ENCODE measurements around the gene GDPGP1. TPM values are rescaled to one million over a fixed set of nuclear protein-coding genes. Genes with fewer than 3 reads are reported as not detected.

Gene GDPGP1
- total RNA-seq, 4 donors from 2014 or later = 1.8 to 6.9 (median 4.3) TPM

DNA sequence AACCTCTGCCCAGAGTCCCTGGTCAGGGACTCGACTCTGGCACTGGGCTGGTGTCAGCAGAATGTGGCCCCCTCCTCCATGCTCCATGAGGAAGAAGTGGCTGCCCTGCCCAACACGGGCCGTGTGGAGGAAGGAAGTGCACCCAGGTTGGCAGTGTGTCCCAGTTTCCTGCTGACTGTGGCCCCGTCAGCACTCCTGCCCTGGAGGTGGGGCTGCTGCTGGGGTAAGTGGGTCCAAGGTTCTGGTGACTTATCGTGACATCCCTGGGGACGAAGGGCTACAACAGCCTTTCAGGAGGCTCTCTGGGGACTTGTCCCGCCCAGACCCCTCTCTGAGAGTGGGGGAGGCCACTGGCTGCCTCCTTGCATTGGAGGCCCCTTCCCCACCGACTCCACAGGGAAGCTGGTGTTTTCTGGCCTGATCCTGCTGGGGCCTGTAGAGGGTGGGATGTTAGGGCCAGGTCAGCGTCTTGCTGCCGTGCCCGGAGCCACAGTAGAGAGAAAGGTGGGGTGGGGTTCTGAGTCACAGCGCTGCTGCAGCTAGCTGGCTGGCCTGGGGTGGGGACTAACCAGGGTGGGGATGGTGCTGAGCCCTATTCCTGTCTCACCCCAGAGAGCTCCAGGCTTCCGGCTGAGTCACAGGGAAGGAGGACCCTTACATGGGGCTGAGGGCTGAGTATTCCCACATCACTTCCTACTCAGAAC is 22.4 kb upstream of the GDPGP1 start:
- no peaks in the 10 kb centered on the region for H3K9me3 ChIP-seq
- H3K4me3 ChIP-seq = no peak overlapping the region
- DNase-seq (no peak), ATAC-seq (no peak)
- intact Hi-C loops (cut with DNase I; ENCODE audit: low total_unique reads) = no loop called here
- in situ Hi-C loops (cut with MboI; ENCODE audit: low sequenced_read_pairs in 4 of 4) = loop anchor here in 2 of 4 donors (5.0 to 25.0 kb wide), 2 partner anchors 44 to 299 kb away; partner anchors contain the start of gene ARPIN (in 1 of the 2)
- TF ChIP-seq POLR2A (IDR thresholded peaks at IDR 0.05) (no peak), CTCF (IDR thresholded peaks at IDR 0.05 in 4 of 5, conservative IDR thresholded peaks at IDR 0.05 in 1 of 5) (no peak)
- H3K27ac ChIP-seq = no peak overlapping the region
- no peaks in the 10 kb centered on the region for H3K4me1 ChIP-seq
- no peaks in the 10 kb centered on the region for H3K27me3 ChIP-seq
- no peaks in the 10 kb centered on the region for H3K36me3 ChIP-seq

GRCh38 chr15:90212221-90213098 is 21.5 kb upstream of the GDPGP1 start:
- ATAC-seq (no peak), DNase-seq (no peak)
- no peaks in the 10 kb centered on the region for H3K27me3 ChIP-seq
- H3K4me1 ChIP-seq = no peaks in the 10 kb centered on the region
- no peak overlapping the region for H3K4me3 ChIP-seq
- in situ Hi-C loops (cut with MboI; ENCODE audit: low sequenced_read_pairs in 4 of 4) (loop anchor here in 2 of 4 donors (5.0 to 25.0 kb wide), 2 partner anchors 45 to 300 kb away; partner anchors contain the start of gene ARPIN (in 1 of the 2)), intact Hi-C loops (cut with DNase I; ENCODE audit: low total_unique reads) (no loop called here)
- no peaks in the 10 kb centered on the region for H3K36me3 ChIP-seq
- no peaks in the 10 kb centered on the region for H3K9me3 ChIP-seq
- TF ChIP-seq CTCF (IDR thresholded peaks at IDR 0.05 in 4 of 5, conservative IDR thresholded peaks at IDR 0.05 in 1 of 5) = no peak
- TF ChIP-seq POLR2A (IDR thresholded peaks at IDR 0.05) = no peak
- no peak overlapping the region for H3K27ac ChIP-seq

GRCh38 chr15:90213122-90213817 is 20.7 kb upstream of the GDPGP1 start:
- in situ Hi-C loops (cut with MboI; ENCODE audit: low sequenced_read_pairs in 4 of 4) (loop anchor here in 2 of 4 donors (5.0 to 25.0 kb wide), 2 partner anchors 46 to 301 kb away; partner anchors contain the start of gene ARPIN (in 1 of the 2)), intact Hi-C loops (cut with DNase I; ENCODE audit: low total_unique reads) (no loop called here)
- no peak overlapping the region for H3K27ac ChIP-seq
- H3K4me3 ChIP-seq = no peak overlapping the region
- DNase-seq (no peak), ATAC-seq (no peak)
- no peaks in the 10 kb centered on the region for H3K9me3 ChIP-seq
- no peaks in the 10 kb centered on the region for H3K27me3 ChIP-seq
- H3K4me1 ChIP-seq = no peaks in the 10 kb centered on the region
- TF ChIP-seq CTCF (IDR thresholded peaks at IDR 0.05 in 4 of 5, conservative IDR thresholded peaks at IDR 0.05 in 1 of 5) (no peak), POLR2A (IDR thresholded peaks at IDR 0.05) (no peak)
- no peaks in the 10 kb centered on the region for H3K36me3 ChIP-seq

- intact Hi-C loops (cut with DNase I; ENCODE audit: low total_unique reads) (no loop called here), in situ Hi-C loops (cut with MboI; ENCODE audit: low sequenced_read_pairs in 4 of 4) (loop anchor here in 2 of 4 donors (5.0 to 25.0 kb wide), 2 partner anchors 47 to 302 kb away; partner anchors contain the start of gene ARPIN (in 1 of the 2))
- TF ChIP-seq POLR2A (IDR thresholded peaks at IDR 0.05) (no peak), CTCF (IDR thresholded peaks at IDR 0.05 in 4 of 5, conservative IDR thresholded peaks at IDR 0.05 in 1 of 5) (no peak)
- H3K9me3 ChIP-seq = no peaks in the 10 kb centered on the region
- no peak overlapping the region for H3K4me3 ChIP-seq
- H3K27ac ChIP-seq = no peak overlapping the region
- ATAC-seq = no peak
- no peaks in the 10 kb centered on the region for H3K36me3 ChIP-seq
- H3K4me1 ChIP-seq = no peaks in the 10 kb centered on the region
- H3K27me3 ChIP-seq = no peaks in the 10 kb centered on the region
- DNase-seq = no peak
These were observed 20.2 kb upstream of the GDPGP1 start for GRCh38 chr15:90213818-90214204.
